HG02852 (cell line): ENCODE results near the gene TXN2.

ENCODE experiments used
- ATAC-seq: cut with Tn5 transposase; IDR thresholded peaks from one replicate; pipeline ENCODE4 v1.9.1; 2021; ENCODE audit warnings: mild to moderate bottlenecking, moderate library complexity; ENCODE audit not compliant: unreplicated experiment

TXN2 gene

DNA sequence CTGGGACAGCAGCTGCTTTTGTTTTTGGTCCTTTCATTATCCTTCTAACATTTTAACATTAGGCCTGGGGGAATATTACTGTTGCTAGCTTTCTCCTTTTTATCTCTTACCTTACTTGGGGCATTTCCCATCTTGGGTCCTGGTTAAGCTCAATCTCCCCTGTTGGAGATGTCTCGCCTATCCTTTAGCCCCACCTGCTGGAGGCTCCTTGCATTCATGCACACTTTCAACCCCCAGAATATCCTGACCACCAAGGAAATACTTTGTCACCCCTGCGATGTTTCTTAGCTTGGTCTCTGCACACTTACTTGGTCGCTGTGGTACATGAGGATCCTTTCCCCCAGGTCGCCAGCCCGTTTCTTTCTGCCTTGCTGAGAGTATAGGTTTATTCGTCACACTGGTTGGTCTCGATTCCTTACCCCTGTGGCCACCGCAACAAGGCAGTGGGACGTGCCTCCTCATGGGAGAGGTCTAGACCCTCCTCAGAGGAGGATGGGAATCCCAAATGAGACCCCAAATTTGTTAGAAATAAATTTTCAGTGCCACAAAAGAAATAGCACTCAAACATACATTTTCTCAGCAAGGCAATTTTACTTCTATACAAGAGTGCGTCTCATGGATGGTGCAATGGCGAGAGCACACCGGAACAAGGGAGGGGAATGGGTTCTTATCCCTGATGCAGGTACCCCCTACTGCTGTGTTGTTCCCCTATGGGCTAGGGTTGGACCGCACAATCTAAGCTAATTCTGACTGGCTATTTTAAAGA is 5.4 kb upstream of the TXN2 start:
- ATAC-seq, result no peak

DNA sequence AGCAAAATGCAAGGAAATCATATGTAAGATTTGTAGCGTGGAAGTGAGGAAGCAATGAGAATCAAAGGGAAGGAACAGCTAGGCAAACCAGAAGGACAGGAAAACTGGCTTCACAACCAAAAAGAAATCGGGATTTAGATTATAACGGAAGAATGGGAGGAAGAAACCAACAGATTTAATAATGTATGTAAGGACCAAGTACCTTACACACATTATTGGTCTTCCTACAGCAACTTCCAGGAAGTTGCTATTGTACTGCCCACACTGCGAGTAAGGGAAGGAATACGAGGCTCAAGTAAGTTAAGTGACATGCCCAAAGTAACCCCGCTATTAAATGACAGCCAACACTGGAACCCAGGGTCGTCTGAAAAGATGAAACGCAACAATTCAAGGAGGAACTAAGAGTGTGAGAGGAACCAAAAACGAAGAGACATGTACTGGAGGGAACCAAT is 473 bp downstream of the TXN2 start:
- no peak for ATAC-seq

DNA sequence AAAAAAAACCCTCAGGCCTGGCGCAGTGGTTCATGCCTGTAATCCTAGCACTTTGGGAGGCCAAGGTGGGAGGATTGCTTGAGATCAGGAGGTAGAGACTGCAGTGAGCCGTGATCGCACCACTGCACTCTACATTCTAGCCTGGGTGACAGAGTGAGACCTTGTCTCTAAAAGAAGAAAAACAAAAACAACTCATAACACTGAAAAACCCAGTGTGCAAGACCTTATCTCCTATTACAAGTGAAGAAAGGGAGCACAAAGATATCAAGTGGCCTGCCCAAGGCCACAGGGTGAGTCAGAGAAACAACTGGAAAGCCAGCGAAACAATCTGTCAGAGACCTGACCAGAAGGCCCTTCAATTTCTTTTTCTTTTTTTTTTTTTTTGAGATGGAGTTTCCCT is 2.5 kb downstream of the TXN2 start:
- no peak for ATAC-seq

DNA sequence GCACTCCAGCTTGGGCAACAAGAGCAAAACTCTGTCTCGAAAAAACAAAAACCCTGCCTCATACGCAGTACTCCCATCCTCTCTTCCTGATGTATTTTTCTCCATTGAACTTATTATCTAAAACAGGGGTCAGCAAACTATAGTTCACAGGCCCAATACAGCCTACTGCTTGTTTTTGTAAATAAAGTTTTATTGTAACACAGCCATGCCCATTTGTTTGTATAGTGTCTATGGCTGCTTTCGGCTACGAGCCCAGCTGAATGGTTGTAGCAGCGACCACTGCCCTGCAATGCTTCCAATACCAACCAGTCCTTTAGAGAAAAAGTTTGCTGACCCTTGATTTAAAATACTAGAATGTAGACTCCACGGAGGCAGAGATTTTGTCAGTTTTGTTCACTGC is 6.1 kb downstream of the TXN2 start:
- ATAC-seq, result no peak

DNA sequence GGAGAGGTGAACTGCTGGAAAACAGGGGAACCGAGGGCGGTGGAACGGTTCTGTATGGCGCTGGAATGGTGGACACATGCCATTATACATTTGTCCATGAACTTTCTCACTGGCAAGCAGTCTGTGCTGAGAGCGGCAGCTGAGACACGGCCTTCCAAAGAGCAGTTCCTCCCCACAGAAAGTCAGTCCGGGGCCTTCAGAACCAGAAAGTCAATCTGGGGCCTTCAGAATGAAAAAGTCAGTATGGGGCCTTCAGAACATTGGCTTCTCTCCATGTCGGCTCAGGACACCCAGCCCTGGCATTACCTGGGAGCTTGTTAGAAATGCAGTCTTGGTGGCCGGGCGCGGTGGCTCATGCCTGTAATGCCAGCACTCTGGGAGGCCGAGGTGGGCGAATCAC is 8.8 kb downstream of the TXN2 start:
- no peak for ATAC-seq

DNA sequence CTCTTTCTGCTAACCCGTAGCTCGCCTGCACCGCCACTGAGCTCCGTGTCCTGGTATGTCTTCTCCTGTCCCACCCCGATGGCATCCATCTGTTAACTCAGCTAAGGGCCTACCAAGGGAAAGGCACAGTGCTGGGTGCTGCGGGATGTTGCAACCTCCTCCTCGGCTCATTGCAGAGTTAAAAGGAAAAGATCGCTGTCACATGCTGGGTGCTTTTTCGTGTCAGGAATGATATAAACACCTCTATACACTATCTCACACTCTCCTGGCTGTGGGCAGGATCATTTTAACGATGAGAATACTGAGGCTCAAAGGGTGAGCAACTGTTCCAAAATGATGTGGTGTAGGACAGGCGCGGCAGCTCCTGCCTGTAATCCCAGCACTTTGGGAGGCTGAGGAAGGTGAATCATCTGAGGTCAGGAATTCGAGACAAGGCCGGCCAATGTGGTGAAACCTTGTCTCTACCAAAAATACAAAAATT is 10.1 kb downstream of the TXN2 start:
- ATAC-seq, result no peak

DNA sequence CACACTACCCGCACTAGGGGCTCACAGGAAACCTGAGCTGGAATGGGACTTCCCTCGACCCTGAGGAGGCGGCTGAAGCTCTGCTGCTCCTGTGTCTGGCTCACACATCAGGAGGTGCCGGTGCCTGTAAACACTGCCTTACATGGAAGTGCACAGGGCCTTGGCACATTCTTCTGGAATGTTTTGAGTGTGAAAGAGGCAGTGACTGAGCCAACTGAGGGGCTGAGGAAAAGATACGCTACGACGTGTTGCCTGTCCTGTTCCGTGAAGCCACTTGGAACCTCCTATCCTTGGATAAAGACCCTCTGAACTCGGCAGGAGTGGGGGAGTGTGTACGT is 10.5 kb downstream of the TXN2 start:
- no peak for ATAC-seq

DNA sequence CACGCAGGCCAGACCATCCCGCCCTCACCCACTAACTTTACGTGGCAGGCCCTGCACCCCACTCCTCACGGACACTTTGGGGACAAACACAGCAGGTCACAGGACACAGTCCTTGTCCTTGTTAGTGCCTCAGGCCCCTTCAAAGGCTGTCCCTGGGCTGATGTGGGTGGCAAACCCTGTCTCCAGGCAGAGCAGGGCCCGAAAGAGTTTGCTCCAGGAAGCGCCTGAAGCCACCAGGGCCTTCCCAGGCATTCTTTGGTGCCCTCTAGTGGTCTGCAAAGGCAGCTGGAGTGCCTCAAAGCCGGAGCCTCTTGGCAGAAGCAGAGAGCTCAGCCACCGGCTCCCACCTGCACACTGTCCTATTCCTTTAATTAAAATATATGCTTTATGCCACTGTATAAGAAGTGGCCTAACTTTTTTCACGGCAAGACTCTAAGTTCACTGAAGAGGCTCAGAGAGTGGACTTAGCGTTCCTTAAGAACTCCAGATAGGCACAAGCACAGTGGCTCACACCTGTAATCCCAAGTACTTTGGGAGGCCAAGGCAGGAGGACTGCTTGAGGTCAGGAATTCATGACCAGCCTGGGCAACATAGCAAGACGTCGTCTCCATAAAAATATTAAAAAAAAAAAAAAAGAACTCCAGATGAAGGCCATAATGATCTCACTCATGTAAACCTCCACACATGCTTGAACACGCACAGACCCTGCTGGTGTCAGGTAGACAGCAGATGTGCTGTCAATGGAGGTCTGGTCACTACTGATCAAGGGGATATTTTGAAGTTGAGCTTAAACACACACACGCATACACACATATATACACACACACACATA is 11.1 kb downstream of the TXN2 start:
- no peak for ATAC-seq

DNA sequence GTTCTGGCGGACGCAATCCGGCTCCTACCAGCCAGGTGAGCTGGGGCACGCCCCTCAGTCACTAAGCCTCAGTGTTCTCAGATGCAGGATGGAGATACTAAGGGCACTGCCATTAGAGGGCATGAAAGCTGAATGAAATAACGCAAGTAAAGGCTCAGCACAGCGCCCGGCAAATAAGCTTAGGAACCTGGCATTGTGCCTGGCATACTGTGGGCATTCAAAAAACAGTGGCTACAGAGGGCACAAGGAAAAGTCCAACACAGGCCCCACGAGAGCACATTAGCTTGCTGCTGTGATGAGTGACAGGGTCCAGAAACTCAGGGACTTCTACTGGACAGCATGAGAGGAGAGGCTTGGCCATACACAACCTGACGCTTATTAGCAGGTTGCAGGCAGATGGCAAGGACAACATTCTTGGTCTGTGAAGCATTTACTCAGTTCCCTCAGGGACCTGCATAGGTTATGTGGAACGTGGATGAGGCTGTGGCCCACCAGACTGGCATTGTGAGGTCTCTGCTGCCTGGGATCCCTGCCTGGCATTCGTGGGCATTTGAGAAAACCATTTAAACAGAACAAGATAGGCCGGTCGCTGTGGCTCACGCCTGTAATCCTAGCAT is 12.2 kb downstream of the TXN2 start:
- no peak for ATAC-seq

DNA sequence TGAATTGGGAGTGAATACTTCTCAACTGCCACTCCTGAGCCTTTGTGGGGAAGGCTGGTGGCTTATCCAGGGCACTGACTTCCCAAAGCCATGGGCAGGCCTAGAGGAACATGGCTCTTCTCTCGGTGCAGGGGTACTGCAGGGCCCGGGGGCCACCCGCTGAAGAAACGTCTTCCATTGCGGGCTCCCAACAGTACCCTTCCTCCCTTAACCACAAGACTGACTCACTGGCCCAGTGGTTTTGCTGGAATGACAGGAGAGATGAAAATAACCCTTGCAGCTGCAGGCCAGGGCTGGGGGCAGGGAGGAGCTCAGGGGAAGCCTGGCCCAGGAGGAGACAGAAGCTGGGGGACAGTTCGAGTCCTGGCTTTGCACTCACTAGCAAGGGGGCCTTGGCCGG is 13.5 kb downstream of the TXN2 start:
- no peak for ATAC-seq

DNA sequence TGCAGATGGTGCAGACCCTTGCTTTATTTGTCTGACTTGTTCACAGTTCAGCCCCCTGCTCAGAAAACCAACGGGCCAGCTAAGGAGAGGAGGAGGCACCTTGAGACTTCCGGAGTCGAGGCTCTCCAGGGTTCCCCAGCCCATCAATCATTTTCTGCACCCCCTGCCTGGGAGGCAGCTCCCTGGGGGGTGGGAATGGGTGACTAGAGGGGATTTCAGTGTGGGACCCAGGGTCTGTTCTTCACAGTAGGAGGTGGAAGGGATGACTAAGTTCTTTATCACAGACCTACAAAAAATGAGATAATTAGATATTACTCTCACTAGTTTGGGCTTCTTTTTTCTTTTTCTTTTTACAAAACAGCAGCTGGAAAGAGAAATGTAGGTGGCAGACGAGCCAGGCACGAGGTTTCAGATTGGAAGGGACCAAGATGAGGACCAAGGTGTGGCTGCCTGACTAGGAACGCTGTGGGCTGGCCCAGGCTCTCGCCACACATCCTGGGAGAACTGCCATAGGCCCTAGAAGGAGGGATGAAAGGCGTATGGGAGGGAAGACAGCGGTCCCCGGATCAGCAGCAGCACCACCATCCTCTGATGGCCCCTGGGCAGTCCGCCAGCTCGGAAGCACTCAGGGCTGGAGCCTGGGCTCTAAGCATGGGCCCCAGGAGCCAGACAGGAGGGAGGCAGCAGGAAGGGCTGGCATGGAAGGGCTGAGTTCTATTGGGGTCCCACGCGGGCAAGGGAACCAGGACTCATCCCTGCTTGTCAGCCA is 14.2 kb downstream of the TXN2 start:
- ATAC-seq, result no peak

DNA sequence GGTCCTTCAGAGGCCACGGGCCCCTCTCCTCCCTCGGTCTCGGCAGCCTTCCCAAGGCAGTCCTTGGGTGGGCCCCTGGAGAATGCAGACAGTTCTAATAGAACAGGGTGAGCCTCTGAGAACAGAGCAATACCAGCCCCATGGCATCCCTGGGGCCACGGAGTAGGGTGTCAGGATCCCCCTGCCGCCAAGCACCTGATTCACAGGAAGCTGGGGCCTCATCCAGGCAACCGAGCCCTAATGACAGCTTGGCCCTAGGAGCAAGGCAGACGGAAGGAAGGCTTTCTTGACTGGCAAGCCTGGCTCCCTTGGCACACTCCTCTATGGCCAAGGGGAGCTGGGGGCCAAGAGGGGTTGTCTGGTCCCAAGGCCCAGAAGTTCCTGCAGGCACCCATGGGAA is 15.2 kb downstream of the TXN2 start:
- no peak for ATAC-seq

DNA sequence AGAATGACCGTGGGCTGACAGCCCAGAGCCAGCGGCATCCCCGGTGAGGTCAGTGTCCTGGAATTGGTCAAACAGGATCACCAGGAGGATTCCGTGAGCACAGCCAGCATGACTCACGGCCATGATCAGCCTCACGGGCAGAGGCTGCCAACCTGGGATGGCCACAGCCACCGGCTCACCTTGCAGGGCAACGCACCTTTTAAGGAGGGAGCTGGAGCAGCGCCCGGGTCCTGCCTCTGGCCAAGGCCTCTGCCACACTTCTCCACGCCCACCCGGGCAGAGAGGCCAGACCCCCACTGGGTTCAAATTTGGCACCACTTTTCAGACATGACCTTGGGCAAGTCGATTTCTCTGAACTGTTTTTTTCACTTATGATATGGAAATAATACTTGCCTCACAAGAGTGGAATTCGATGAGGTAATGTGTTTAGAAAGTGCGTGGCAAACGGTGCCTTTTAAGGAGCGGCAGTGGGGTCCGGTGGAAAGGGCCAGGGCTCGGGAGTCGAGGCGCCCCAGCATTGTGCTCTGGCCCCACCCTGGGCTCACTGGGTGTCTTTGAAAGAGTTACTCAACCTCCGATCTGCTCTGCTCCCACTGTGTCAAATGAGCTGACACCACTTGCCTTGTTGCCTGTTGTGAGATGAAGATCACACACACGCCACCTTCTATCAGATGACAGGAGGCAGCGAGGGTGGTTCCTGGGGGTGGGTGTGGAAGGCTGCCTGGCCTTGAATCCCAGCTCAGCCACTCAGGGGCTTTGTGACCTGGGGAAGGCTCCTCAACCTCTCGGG is 16.0 kb downstream of the TXN2 start:
- no peak for ATAC-seq

DNA sequence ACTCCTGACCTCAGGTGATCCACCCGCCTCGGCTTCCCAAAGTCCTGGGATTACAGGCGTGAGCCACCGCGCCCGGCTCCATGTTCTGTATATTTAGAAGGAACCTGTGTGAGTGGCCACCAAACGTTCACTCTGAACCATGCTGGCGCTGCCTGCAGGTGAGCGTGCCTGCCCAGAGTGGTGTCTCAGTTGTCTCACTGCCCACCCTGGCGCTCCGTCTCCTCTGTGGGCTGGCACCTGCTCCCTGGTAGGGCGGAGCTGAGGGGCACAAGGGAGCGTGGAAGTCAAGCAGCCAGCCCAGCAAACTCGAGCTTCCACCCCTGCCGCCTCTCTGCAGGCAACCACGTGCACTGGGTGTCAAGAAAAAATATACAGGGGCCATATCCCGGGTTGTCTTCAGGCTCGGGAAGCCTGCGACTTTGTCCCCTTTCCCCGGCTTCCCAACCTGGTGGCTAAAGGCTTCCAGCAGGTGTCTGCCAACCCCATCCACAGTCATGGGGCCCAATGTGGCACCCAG is 16.7 kb downstream of the TXN2 start:
- ATAC-seq, result no peak

DNA sequence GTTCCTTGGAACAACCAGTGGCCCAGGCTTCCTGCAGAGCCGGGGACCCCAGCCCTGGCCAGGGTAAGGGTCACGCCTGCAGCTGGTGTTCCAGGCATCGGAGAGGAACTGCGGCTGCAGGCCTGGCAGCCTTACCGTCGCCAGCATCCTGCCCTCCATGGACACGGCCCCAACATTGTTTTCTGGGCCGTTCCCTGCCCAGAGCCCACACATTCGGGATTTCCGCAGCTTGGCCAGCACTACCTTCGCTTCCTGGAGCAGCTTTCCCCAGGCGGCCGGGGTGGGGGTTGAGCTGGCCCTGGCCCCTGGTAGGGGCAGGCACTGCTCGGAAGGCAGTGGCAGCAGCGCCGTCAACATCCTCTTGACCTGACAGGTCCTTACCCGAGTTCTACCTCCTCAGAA is 17.7 kb downstream of the TXN2 start:
- no peak for ATAC-seq

DNA sequence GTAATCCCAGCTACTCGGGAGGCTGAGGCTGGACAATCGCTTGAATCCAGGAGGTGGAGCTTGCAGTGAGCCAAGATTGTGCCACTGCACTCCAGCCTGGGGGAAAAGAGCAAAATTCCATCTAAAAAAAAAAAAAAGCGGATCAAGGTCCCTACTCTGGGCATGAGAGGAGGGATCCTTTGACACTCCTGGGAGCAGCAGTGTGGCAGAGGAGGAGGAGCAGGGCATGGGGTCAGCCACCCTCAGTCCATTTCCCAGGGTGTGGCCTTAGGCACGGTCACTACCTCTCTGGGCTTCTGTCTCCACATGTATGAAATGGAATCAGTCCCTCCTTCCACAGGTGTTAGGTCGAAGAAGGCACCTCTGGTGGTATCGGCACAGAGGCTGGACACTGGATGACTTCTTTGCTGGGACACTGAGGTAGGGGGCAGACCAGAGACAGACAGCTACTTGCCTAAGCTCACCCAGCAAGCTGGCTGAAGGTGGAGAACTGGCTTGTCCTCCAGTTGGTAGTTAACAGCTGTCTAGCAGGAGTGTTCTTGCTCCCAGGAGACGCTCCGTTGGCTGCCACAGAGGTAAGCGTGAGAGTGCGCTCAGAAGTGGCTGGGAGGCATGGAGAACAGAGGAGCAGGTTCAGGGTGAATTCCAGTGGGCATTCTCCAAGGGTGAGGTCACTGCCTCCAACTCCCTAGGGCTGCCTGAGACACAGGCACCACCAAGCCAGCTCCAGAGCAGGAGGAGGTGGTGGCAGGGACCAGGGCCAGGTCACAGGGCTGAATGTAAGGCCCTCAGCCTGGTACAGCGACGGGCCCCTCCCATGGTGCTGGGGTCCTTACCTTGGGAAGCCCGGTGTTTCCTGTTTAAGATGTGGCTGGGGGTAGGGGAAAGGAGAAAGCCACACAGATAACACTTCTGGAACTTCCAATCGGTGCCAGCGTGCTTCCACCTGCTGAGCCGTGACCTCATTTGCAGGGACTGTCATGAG is 19.5 kb downstream of the TXN2 start:
- no peak for ATAC-seq

DNA sequence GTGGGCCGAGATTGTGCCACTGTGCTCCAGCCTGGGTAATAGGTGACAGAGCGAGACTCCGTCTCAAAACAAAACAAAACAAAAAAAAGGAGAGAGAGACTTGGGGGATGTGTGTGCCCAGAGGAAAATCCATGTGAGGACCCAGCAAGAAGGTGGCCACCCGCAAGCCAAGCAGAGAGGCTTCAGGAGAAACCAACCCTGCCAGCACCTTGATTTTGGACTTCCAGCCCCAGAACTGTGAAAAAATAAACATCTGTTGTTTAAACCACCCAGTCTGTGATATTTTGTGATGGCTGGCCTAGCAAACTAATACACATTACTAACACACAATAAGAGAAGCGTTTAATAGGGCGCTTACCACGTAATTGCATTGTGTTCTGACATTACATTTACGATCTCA is 21.2 kb downstream of the TXN2 start:
- ATAC-seq, result no peak

DNA sequence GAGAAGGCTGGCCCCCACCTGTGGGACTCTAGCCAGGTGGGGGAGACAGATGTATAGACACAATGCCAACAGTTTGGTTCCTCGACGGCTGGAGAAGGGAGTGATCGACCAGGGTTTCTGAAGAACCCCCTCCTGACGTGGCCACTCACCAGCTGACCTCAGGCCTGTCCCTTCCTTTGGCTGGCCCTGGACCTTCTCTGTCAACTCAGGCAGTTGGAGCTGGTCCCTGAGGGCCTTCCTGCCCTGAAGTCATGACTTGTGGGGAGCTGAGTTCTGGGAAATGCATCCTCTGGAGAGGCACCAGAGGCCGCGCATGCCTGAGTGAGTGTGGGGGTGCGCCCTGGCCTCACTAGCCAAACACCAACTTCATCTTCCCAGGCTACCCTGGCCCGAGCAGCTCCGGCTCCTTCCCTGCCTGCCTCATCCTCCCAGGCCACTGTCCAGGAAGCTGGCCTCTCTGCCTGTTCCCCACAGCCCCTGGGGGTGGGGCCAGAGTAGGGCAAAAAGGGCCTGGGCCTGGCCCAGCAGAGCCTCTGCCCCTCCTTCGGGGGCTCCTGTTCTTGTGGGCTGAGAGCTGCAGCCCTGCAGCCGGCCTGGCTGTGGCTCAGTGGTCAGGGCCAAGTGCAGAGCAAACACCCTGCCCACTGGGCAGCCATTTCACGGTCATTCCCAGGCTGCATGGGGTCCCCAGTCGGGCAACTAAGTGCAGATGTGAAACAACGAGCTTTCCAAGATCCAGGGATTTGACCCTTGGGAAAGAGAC is 23.6 kb downstream of the TXN2 start:
- no peak for ATAC-seq
